Activated CD8-positive, alpha-beta T cell treated with anti-CD3 and anti-CD28 coated beads for 36 hours (primary cell): Measurements from ENCODE around the gene SAMD11. TPM values are rescaled to one million over a fixed set of nuclear protein-coding genes. Genes with fewer than 3 reads are reported as not detected.
A peak's percentile ranks its signal among the peaks of the same experiment; 100 is the strongest.

Source experiments
- ATAC-seq: fragments of 200-7000 bp; cut with Tn5 transposase; one replicate; pipeline ENCODE4 v1.10.0; 2021; ENCODE audit warnings: mild to moderate bottlenecking, moderate library complexity
- CTCF ChIA-PET: fragments of 350-600 bp; sonication (Branson Sonifier 250); formaldehyde crosslinking; loops from one replicate; lab custom pipeline; 2021; ENCODE audit warnings: antibody characterized with exemption; lab: Charles Lee
- POLR2A ChIA-PET: fragments of 350-600 bp; sonication (Branson Sonifier 250); formaldehyde crosslinking; loops from one replicate; lab custom pipeline; 2021; ENCODE audit warnings: antibody characterized with exemption; lab: Charles Lee
- DNase-seq: peaks from one replicate; pipeline ENCODE4 v3.0.0-alpha.2; 2020
- H3K27ac Mint-ChIP-seq: one replicate; pipeline ENCODE4 v1.8.0; 2021; ENCODE audit warnings: mild to moderate bottlenecking, mixed read lengths
- H3K27me3 Mint-ChIP-seq: one replicate; pipeline ENCODE4 v1.8.0; 2021; ENCODE audit warnings: mixed read lengths
- H3K36me3 Mint-ChIP-seq: one replicate; pipeline ENCODE4 v1.8.0; 2021; ENCODE audit warnings: low read depth, mixed read lengths
- H3K4me1 Mint-ChIP-seq: one replicate; pipeline ENCODE4 v1.8.0; 2021; ENCODE audit warnings: low read depth, mixed read lengths
- H3K4me3 Mint-ChIP-seq: one replicate; pipeline ENCODE4 v1.8.0; 2021; ENCODE audit warnings: mild to moderate bottlenecking, moderate library complexity, mixed read lengths
- H3K9me3 Mint-ChIP-seq: one replicate; pipeline ENCODE4 v1.8.0; 2021; ENCODE audit warnings: mixed read lengths
- CTCF ChIP-seq: fragments of 200-600 bp; IDR thresholded peaks from one replicate; pipeline ENCODE4 v1.8.0; 2022; ENCODE audit warnings: antibody characterized with exemption, mild to moderate bottlenecking
- intact Hi-C: fragments of 100-400 bp; cut with micrococcal nuclease; formaldehyde crosslinking; loops from one replicate; pipeline ENCODE4 v1.10.0; 2022
- total RNA-seq, 2 experiments: library from RNA; stranded (reverse); gene quantifications; one replicate each; pipeline ENCODE4 v1.2.3, GENCODE V29; 2021

The SAMD11 gene
- total RNA-seq, 2 experiments from 2014 or later: not detected

- intact Hi-C loops: no loop called here
- ATAC-seq (no peak), DNase-seq (no peak)
- peaks cover 4% of the 10 kb centered on the region for H3K4me1 Mint-ChIP-seq
- no peak overlapping the region for H3K4me3 Mint-ChIP-seq
- H3K27me3 Mint-ChIP-seq: peaks cover 29% of the 10 kb centered on the region
- no peak for TF ChIP-seq CTCF
- H3K36me3 Mint-ChIP-seq: peaks cover 2% of the 10 kb centered on the region
- ChIA-PET CTCF (interaction anchor here (0.9 to 1.5 kb wide), 4 partner anchors 13 to 62 kb away, joined by 3 read pairs; no protein-coding TSS in a partner anchor), POLR2A (interaction anchor here (1.6 kb wide), 1 partner anchor 23 kb away, joined by 3 read pairs; no protein-coding TSS in a partner anchor)
- H3K9me3 Mint-ChIP-seq: no peaks in the 10 kb centered on the region
- no peak overlapping the region for H3K27ac Mint-ChIP-seq
Observed at GRCh38 chr1:939511-940106, 15.9 kb downstream of the SAMD11 start.

GRCh38 chr1:940107-941014, 16.6 kb downstream of the SAMD11 start:
- Mint-ChIP-seq H3K4me1 (peaks cover 4% of the 10 kb centered on the region), H3K27me3 (peaks cover 26% of the 10 kb centered on the region), H3K9me3 (no peaks in the 10 kb centered on the region), H3K27ac (no peak overlapping the region), H3K4me3 (peak overlapping the region; percentile 32), H3K36me3 (peaks cover 6% of the 10 kb centered on the region)
- TF ChIP-seq CTCF: no peak
- POLR2A ChIA-PET: interaction anchor here (0.9 to 3.3 kb wide), 6 partner anchors 10 to 24 kb away, joined by 3 to 17 read pairs (median 3); partner anchors contain the start of gene NOC2L
- CTCF ChIA-PET: interaction anchor here (0.9 to 1.8 kb wide), 5 partner anchors 34 to 62 kb away, joined by 3 to 7 read pairs (median 3); no protein-coding TSS in a partner anchor
- DNase-seq (peak; percentile 47), ATAC-seq (peak; percentile 13)
- intact Hi-C loops: no loop called here

GRCh38 chr1:941015-941587, 17.4 kb downstream of the SAMD11 start:
- Mint-ChIP-seq H3K9me3 (no peaks in the 10 kb centered on the region), H3K27me3 (peaks cover 22% of the 10 kb centered on the region), H3K27ac (no peak overlapping the region), H3K4me3 (peak overlapping the region; percentile 57), H3K36me3 (peaks cover 12% of the 10 kb centered on the region), H3K4me1 (peaks cover 4% of the 10 kb centered on the region)
- ATAC-seq: peak; percentile 14
- no peak for DNase-seq
- no peak for TF ChIP-seq CTCF
- intact Hi-C loops: no loop called here
- POLR2A ChIA-PET: interaction anchor here (0.9 to 3.3 kb wide), 7 partner anchors 10 to 24 kb away, joined by 3 to 17 read pairs (median 3); partner anchors contain the start of gene NOC2L
- CTCF ChIA-PET: interaction anchor here (1.0 to 1.8 kb wide), 3 partner anchors 35 to 43 kb away, joined by 3 to 7 read pairs (median 5); no protein-coding TSS in a partner anchor

DNA sequence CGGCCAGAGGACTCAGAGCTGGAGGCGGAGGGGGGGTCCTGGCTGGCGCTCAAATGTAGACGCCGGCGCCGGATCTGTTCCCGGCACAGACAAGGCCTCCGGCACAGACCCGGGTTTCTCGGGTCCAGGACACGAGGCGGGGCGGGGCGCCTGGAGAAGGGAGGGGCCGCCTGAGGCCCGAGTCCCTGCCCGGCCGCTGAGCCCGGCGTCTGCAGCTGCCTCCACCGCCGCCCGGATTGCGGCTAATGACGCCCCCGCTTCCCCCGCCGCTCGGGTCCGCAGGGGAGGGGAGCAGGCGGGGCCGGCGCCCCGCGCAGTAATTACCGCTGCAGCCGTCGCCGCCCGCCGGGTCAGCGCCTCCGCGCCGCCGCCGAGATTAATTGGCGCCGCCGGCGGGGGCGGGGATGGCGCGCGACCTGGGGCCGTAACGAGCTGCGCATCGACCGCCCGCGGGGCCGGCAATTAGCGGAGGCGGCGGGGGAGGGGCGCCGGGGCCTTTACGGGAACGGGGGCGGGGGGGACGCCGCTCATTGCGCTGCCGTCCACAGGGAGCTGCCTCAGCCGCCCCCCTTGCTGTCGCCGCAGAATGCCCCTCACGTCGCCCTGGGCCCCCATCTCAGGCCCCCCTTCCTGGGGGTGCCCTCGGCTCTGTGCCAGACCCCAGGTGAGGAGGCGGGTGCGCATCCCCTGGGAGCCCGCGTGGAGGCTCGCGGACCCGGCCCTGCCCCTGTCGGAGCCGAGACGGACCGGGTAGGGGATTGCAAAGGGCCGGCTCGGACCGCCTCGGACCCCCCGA, 18.1 kb downstream of the SAMD11 start:
- no peaks in the 10 kb centered on the region for H3K9me3 Mint-ChIP-seq
- peaks cover 12% of the 10 kb centered on the region for H3K36me3 Mint-ChIP-seq
- peak overlapping the region; percentile 57 for H3K4me3 Mint-ChIP-seq
- DNase-seq: peak; percentile 50
- ChIA-PET CTCF (interaction anchor here (0.9 to 1.8 kb wide), 3 partner anchors 13 to 42 kb away, joined by 3 to 7 read pairs (median 5); no protein-coding TSS in a partner anchor), POLR2A (interaction anchor here (0.8 to 3.3 kb wide), 4 partner anchors 12 to 17 kb away, joined by 3 to 17 read pairs (median 4); no protein-coding TSS in a partner anchor)
- H3K27ac Mint-ChIP-seq: no peak overlapping the region
- H3K27me3 Mint-ChIP-seq: peaks cover 22% of the 10 kb centered on the region
- intact Hi-C loops: no loop called here
- TF ChIP-seq CTCF: no peak
- ATAC-seq: peak; percentile 29
- H3K4me1 Mint-ChIP-seq: peaks cover 4% of the 10 kb centered on the region
